Transverse colon (tissue), 4 donors: ENCODE measurements around the gene TMEM222. TPM values are rescaled to one million over a fixed set of nuclear protein-coding genes. Genes with fewer than 3 reads are reported as not detected.

Source experiments
- DNase-seq: peaks from one replicate; pipeline ENCODE4 v3.0.0-alpha.2; 2019
- H3K27ac ChIP-seq, 4 donors: fragments of 200-600 bp; sonication (generic); 2 replicates each; pipeline ENCODE4 v1.5.1; 2016 to 2018; ENCODE audit warnings: inconsistent platforms in 4 of 4
- H3K27me3 ChIP-seq: fragments of 200-600 bp; sonication (generic); 2 replicates; pipeline ENCODE4 v1.5.1; 2017; ENCODE audit warnings: inconsistent platforms
- H3K36me3 ChIP-seq, 4 donors: fragments of 200-600 bp; sonication (generic); 2 replicates each; pipeline ENCODE4 v1.5.1; 2017 to 2019; ENCODE audit warnings: inconsistent platforms in 4 of 4
- H3K4me1 ChIP-seq, 4 donors: fragments of 200-600 bp; sonication (generic); 2 replicates each; pipeline ENCODE4 v1.5.1; 2017 to 2020; ENCODE audit warnings: inconsistent platforms in 4 of 4
- H3K4me3 ChIP-seq, 4 donors: fragments of 200-600 bp; sonication (generic); 1 replicate in 1 of 4; 2 replicates in 3 of 4; pipeline versions ENCODE4 v1.5.1 to v1.6.1; 2017 to 2019; ENCODE audit warnings: inconsistent platforms in 4 of 4
- H3K9me3 ChIP-seq, 2 donors: fragments of 200-600 bp; sonication (generic); 2 replicates each; pipeline ENCODE4 v1.5.1; 2017 to 2019; ENCODE audit warnings: inconsistent platforms in 2 of 2
- CTCF ChIP-seq, 5 experiments: fragments of 200-600 bp in 3 of 5; fragments of 450-650 bp in 2 of 5; sonication (generic) in 3 of 5; IDR thresholded peaks; 1 replicate in 2 of 5; 2 replicates in 3 of 5; pipeline ENCODE4 v1.5.1; 2016 to 2017; ENCODE audit warnings: antibody characterized with exemption in 5 of 5, inconsistent platforms in 3 of 5, mild to moderate bottlenecking in 2 of 5, moderate library complexity in 1 of 5
- EP300 ChIP-seq: sonication (generic); formaldehyde crosslinking; IDR thresholded peaks from one replicate; pipeline ENCODE4 v1.6.1; 2017; ENCODE audit warnings: antibody characterized with exemption, low read depth
- POLR2A ChIP-seq: fragments of 450-650 bp; IDR thresholded peaks from one replicate; pipeline ENCODE4 v1.6.1; 2016; ENCODE audit warnings: antibody characterized with exemption, mild to moderate bottlenecking, moderate library complexity
- POLR2AphosphoS5 ChIP-seq, 3 donors: sonication (generic); formaldehyde crosslinking; IDR thresholded peaks; one replicate each; pipeline ENCODE4 v1.6.1; 2016; ENCODE audit warnings: antibody characterized with exemption in 3 of 3
- WGBS, 2 donors: methylation state at CpG; one replicate each; pipeline ENCODE4 v1.1.5; 2018; ENCODE audit warnings: low coverage in 1 of 2; 5-methylcytosine and 5-hydroxymethylcytosine counted together
- in situ Hi-C, 4 donors: fragments of 200-750 bp; cut with MboI; loops; one replicate each; pipeline versions ENCODE4 v1.15.0 to v1.15.1; 2017; ENCODE audit warnings: low sequenced_read_pairs in 3 of 4, low pct_ligation_motif_present in 1 of 4, low pct_unique_long_range_greater_than_20kb in 1 of 4
- intact Hi-C: fragments of 100-400 bp; cut with DNase I; formaldehyde crosslinking; loops from one replicate; pipeline ENCODE4 v1.15.1; 2023; ENCODE audit warnings: low total_unique reads
- total RNA-seq, 4 donors: library from RNA; depleted of rRNA; stranded (reverse); fragments of >200 nt; gene quantifications; one replicate each; pipeline ENCODE4 v1.1.0, GENCODE V29; 2016

Gene TMEM222
- total RNA-seq, 4 donors from 2014 or later: 14.6 to 41.0 (median 22.3) TPM

- no peaks in the 10 kb centered on the region for H3K36me3 ChIP-seq
- H3K9me3 ChIP-seq: no peaks in the 10 kb centered on the region
- no peak overlapping the region for H3K4me3 ChIP-seq
- no peaks in the 10 kb centered on the region for H3K27me3 ChIP-seq
- TF ChIP-seq CTCF (IDR thresholded peaks at IDR 0.05) (no peak), EP300 (no peak), POLR2AphosphoS5 (IDR thresholded peaks at IDR 0.05) (no peak), POLR2A (no peak)
- no peak for DNase-seq
- intact Hi-C loops (no loop called here), in situ Hi-C loops (no loop called here)
- 88% methylated on average over 11 of the region's 12 CpGs; no CpG with 5 or more reads in 1 of the 2 donors for WGBS, 2 donors
- H3K4me1 ChIP-seq: peaks cover 7 to 30% (median 23%) of the 10 kb centered on the region in 4 donors
- no peak overlapping the region for H3K27ac ChIP-seq
Observed at GRCh38 chr1:27345272-27345671, 23.3 kb downstream of the TMEM222 start.

GRCh38 chr1:27346357-27346756, 24.4 kb downstream of the TMEM222 start:
- Histone ChIP-seq H3K27me3 (no peaks in the 10 kb centered on the region), H3K4me3 (no peak overlapping the region), H3K36me3 (no peaks in the 10 kb centered on the region), H3K9me3 (no peaks in the 10 kb centered on the region), H3K4me1 (peaks cover 15 to 36% (median 31%) of the 10 kb centered on the region in 4 donors), H3K27ac (no peak overlapping the region)
- intact Hi-C loops (no loop called here), in situ Hi-C loops (no loop called here)
- 88% methylated on average over 3 to 8 of the region's 8 CpGs for WGBS, 2 donors
- no peak for DNase-seq
- TF ChIP-seq POLR2AphosphoS5 (IDR thresholded peaks at IDR 0.05): no peak
- TF ChIP-seq POLR2A: no peak
- TF ChIP-seq EP300: no peak
- no peak for TF ChIP-seq CTCF (IDR thresholded peaks at IDR 0.05)

- intact Hi-C loops: no loop called here
Observed at GRCh38 chr1:27346991-27347624, 25.1 kb downstream of the TMEM222 start.

More at GRCh38 chr1:27346991-27347624, 25.1 kb downstream of the TMEM222 start:
- no peak overlapping the region for H3K4me3 ChIP-seq
- no peak for DNase-seq
- H3K9me3 ChIP-seq: no peaks in the 10 kb centered on the region
- H3K27ac ChIP-seq: no peak overlapping the region
- H3K36me3 ChIP-seq: no peaks in the 10 kb centered on the region
- WGBS, 2 donors: 83 to 90% methylated on average over 1 to 14 of the region's 14 CpGs
- in situ Hi-C loops: no loop called here
- no peaks in the 10 kb centered on the region for H3K27me3 ChIP-seq
- TF ChIP-seq POLR2AphosphoS5 (IDR thresholded peaks at IDR 0.05) (no peak), POLR2A (no peak), CTCF (IDR thresholded peaks at IDR 0.05) (no peak), EP300 (no peak)
- H3K4me1 ChIP-seq: peaks cover 15 to 35% (median 28%) of the 10 kb centered on the region in 4 donors
